IPS-18a (cell line): ENCODE data around the gene TMEM255B.
"Not testable (repeated sequence)": the region's sequence is repeated elsewhere in the genome, so short reads cannot be mapped to it uniquely, and the experiment has no call there.

Source experiments
- H3K27ac ChIP-seq: one replicate; pipeline ENCODE4 v1.5.1; 2013; ENCODE audit warnings: low read length
- H3K27me3 ChIP-seq: one replicate; pipeline ENCODE4 v1.6.1; 2013; ENCODE audit warnings: mild to moderate bottlenecking, low read length; ENCODE audit not compliant: control insufficient read depth, insufficient read depth
- H3K36me3 ChIP-seq: one replicate; pipeline ENCODE4 v1.6.1; 2013; ENCODE audit warnings: low read depth, low read length; ENCODE audit not compliant: control insufficient read depth
- H3K4me1 ChIP-seq: one replicate; pipeline ENCODE4 v1.6.1; 2013; ENCODE audit warnings: low read depth, low read length; ENCODE audit not compliant: control insufficient read depth
- H3K4me3 ChIP-seq: one replicate; pipeline ENCODE4 v1.5.1; 2013; ENCODE audit warnings: low read length
- H3K9ac ChIP-seq: one replicate; pipeline ENCODE4 v1.6.1; 2013; ENCODE audit warnings: mild to moderate bottlenecking, low read length, moderate library complexity
- H3K9me3 ChIP-seq: one replicate; pipeline ENCODE4 v1.6.1; 2013; ENCODE audit warnings: low read depth, low read length; ENCODE audit not compliant: control insufficient read depth

TMEM255B gene

DNA sequence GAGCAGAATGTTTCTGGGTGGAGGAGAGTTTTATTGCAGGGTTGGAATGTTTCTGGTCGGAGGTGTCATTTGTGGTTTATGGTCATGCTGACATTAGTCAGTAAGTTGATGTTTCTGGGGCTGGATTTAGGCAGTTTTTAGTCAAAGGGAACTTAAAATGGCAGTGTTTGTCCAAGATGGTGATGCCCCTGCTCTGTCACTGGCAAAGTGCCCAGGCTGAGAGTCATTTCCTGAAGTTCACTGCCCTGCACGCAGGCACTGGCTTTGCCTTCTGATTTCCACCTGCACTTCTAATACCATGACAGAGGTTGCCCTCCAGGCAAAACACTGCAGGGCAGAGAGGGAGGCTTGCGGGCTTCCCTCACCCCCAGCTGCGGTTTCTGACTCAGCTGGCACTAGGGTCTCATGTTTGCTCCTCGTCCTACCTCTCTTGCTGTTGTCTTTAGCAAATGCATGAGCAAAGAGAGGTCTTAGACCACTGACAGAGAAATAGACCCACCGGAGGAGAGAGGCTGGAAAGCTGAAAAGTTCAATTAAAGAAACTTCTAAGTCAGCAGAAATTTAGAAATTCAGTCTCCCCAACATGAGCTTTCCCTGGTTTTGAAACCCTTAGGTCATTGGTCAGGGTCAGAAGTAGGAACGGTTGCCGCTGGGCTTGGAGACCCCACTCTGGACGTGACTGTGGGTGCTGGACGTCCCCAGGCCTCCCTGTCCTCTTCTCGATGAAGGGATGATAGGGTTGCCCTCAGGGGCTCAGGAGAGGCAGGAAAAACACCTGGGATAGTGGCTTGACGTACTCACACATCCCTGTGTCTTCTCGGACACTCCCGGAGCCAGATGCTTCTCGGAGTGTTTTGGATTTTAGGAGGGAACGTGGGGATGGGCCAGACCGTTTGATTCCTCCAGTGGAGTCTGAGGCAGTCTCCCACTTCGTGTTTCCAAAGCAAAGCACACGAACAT, 26.3 kb downstream of the TMEM255B start:
- H3K27me3 ChIP-seq, result no peaks in the 10 kb centered on the region
- no peak overlapping the region for H3K9ac ChIP-seq
- H3K4me1 ChIP-seq, result no peaks in the 10 kb centered on the region
- no peak overlapping the region for H3K4me3 ChIP-seq
- H3K27ac ChIP-seq, result no peak overlapping the region
- H3K36me3 ChIP-seq, result no peaks in the 10 kb centered on the region
- no peaks in the 10 kb centered on the region for H3K9me3 ChIP-seq

DNA sequence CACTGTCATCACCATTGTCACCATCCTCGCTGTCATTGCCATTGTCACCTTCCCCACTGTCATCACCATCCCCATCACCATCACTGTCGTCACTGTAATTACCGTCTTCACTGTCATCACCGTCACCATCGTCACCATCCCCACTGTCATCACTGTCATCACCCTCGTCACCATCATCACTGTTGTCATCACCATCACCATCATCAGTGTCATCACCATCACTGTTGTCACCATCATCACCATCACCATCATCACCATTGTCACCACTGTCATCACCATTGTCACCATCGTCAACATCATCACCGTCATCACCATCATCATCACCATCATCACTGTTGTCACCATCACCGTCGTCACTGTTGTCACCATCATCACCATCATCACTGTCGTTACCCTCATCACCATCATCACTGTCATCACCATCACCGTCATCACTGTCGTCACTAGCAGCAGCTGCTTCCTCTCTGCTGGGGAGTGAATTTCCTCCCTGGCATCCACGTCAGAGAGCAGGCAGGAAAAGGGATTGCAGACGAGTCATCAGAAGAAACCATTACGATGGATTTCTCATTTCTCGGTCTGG, 27.3 kb downstream of the TMEM255B start:
- Histone ChIP-seq H3K27ac (no peak overlapping the region), H3K9me3 (no peaks in the 10 kb centered on the region), H3K36me3 (no peaks in the 10 kb centered on the region), H3K4me1 (no peaks in the 10 kb centered on the region), H3K27me3 (no peaks in the 10 kb centered on the region), H3K9ac (no peak overlapping the region), H3K4me3 (no peak overlapping the region)

DNA sequence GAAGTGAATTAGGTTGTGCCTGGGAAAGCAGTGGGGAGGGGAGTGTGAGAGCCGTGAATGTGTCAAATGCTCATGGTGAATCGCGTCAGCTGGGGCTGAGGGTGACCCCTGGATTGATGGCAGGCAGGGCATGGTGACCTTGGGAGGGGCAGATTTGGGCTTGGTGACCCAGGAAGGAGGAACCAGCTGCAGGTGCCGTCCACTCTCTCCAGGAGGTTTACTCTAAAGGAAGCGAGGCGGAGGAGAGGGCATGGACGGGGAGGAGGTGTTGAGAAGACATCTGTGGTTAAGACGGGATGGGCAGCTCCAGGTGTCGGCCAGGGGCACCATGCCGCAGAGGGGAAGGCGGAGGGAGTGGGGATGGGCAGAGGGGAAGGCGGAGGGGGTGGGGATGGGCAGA, 28.7 kb downstream of the TMEM255B start:
- no peaks in the 10 kb centered on the region for H3K9me3 ChIP-seq
- H3K27ac ChIP-seq, result no peak overlapping the region
- H3K4me3 ChIP-seq, result no peak overlapping the region
- H3K9ac ChIP-seq, result no peak overlapping the region
- H3K4me1 ChIP-seq, result no peaks in the 10 kb centered on the region
- H3K27me3 ChIP-seq, result no peaks in the 10 kb centered on the region
- H3K36me3 ChIP-seq, result no peaks in the 10 kb centered on the region

DNA sequence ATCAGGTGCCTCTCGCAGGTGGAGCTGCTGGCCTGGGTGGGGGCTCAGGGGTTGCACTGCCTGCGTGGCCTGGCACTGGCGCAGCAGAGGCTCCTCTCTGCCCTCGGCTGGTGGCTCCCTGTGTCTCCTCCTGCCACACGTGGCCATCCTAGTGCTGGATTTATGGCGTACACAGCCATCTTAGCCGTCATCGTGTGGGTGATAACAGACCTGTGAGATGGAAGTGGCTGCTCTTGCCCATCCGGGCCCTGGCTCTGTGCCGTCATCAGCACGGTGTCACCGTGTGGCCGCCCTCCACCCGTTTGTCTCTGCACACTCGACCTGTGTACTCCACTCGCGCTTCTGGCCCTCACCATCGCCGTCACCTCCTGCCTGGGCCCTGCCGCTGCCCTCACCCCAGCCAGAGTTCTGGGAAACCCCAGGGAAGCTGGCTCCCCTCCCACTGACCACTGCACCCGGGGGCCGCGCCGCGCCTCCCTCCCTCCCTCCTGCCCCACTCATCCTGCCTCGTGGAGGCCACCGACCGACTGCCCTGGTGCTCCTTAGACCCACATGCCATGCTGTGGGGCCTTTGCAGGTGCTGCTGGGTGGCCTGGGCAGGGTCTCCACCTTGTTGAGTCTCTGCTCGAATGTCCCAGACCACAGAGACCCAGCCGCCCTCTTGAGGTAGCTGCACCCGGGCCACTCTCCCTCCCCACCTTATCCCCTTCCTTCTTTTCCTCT, 29.5 kb downstream of the TMEM255B start:
- H3K9me3 ChIP-seq, result no peaks in the 10 kb centered on the region
- H3K36me3 ChIP-seq, result no peaks in the 10 kb centered on the region
- no peaks in the 10 kb centered on the region for H3K4me1 ChIP-seq
- no peak overlapping the region for H3K27ac ChIP-seq
- H3K9ac ChIP-seq, result no peak overlapping the region
- H3K4me3 ChIP-seq, result no peak overlapping the region
- H3K27me3 ChIP-seq, result no peaks in the 10 kb centered on the region

DNA sequence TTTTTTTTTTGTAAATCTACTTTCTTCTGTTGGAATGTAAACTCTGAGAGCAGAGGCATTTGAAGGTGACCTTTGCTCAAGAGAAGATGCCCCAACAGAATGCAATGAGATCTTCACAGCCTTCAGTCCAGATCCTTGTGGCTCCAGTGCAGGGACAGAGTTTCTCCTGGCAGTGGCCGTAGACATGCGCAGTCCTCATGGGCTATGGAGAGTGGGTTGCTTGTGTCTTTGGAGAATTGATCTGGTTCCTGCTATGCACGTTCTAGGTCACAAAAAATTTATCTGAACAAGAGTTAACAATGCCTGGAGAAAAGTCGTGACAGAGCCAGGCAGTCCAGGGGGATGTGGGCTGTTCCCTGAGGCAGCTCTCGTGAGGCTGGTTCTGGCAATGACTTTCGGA, 30.1 kb downstream of the TMEM255B start:
- no peaks in the 10 kb centered on the region for H3K4me1 ChIP-seq
- H3K9ac ChIP-seq, result no peak overlapping the region
- no peaks in the 10 kb centered on the region for H3K27me3 ChIP-seq
- H3K27ac ChIP-seq, result no peak overlapping the region
- no peak overlapping the region for H3K4me3 ChIP-seq
- H3K9me3 ChIP-seq, result no peaks in the 10 kb centered on the region
- no peaks in the 10 kb centered on the region for H3K36me3 ChIP-seq

DNA sequence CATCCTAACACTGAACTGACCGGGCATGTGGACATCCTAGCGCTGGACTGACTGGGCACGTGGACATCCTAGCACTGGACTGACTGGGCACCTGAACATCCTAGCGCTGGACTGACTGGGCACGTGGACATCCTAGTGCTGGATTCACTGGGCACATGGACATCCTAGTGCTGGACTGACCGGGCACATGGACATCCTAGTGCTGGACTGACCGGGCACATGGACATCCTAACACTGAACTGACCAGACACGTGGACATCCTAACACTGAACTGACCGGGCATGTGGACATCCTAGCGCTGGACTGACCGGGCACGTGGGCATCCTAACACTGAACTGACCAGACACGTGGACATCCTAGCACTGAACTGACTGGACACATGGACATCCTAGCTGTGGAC, 30.9 kb downstream of the TMEM255B start:
- not testable (repeated sequence) for H3K9me3 ChIP-seq, H3K27ac ChIP-seq, H3K4me3 ChIP-seq, H3K27me3 ChIP-seq, H3K36me3 ChIP-seq, H3K9ac ChIP-seq, H3K4me1 ChIP-seq

DNA sequence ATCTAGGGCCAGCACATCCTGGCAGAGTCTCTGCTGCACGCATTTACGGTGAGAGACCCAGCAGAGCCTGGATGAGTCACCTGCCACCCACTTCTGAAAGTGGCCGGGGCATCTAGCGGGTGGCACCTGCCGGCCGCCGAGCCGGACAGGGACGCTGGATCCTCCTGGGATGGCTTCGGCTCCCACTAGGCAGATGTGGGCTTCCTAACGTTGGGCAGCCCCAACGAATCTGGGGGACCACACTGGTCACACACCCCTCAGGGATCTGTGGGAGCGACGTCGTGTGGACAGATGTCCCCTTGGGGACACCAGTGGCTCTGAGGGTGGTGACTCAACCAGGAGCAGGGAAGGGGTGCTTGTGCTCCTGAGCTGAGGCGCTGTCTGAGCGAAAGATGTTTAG, 32.2 kb downstream of the TMEM255B start:
- Histone ChIP-seq H3K27ac (no peak overlapping the region), H3K27me3 (no peaks in the 10 kb centered on the region), H3K4me3 (no peak overlapping the region), H3K4me1 (no peaks in the 10 kb centered on the region), H3K36me3 (no peaks in the 10 kb centered on the region), H3K9ac (no peak overlapping the region), H3K9me3 (no peaks in the 10 kb centered on the region)

DNA sequence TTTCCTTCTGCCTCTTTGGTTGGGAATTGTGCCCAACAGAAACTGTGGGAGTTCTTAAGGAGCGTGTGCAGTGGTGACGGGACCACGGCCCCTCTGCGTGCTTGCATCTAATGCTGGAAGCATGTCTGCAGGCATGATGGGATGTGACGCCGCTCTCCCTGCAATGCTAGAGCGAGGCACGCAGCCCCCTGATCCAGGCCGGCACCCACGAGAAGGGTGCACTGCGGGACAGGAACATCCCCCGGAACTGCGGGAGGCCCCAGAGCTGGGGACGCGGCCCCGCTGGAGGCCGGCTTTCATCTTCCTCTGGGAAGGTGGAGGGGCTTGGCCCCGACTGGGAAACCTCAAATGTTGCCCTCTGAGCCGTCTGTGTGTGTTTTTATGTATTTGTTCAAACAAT, 32.7 kb downstream of the TMEM255B start:
- H3K9ac ChIP-seq, result no peak overlapping the region

DNA sequence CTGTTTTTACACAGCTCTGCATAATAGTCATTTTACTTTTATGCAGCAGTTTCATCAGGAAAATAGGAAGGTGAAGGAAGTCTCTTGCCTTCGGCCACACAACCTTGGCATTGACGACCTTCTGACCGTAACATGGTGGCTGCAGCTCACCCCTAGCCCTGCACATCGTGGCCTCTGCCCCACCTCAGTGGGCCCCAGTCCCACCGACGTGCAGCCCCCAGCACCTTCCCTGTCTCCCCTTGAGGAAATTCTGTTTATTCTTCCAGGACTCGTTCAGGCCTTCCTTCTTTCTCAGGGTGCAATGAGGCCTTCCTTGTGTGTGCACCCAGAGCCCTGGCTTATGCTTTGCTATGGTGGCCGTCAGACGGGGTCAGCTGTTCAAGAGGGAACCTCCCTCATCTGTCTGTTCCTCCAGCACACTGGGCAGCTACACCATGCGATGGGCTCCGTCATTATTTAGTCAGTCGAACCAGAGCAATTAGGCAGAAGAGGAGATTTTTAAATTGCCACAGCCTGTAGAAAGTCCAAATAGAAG, 33.3 kb downstream of the TMEM255B start:
- no peaks in the 10 kb centered on the region for H3K4me1 ChIP-seq
- no peaks in the 10 kb centered on the region for H3K9me3 ChIP-seq
- H3K4me3 ChIP-seq, result no peak overlapping the region
- no peak overlapping the region for H3K9ac ChIP-seq
- no peaks in the 10 kb centered on the region for H3K27me3 ChIP-seq
- no peaks in the 10 kb centered on the region for H3K36me3 ChIP-seq
- no peak overlapping the region for H3K27ac ChIP-seq

More for the DNA sequence above, 32.7 kb downstream of the TMEM255B start:
- no peaks in the 10 kb centered on the region for H3K4me1 ChIP-seq
- no peaks in the 10 kb centered on the region for H3K27me3 ChIP-seq
- H3K27ac ChIP-seq, result no peak overlapping the region
- no peaks in the 10 kb centered on the region for H3K36me3 ChIP-seq
- H3K4me3 ChIP-seq, result no peak overlapping the region
- no peaks in the 10 kb centered on the region for H3K9me3 ChIP-seq

DNA sequence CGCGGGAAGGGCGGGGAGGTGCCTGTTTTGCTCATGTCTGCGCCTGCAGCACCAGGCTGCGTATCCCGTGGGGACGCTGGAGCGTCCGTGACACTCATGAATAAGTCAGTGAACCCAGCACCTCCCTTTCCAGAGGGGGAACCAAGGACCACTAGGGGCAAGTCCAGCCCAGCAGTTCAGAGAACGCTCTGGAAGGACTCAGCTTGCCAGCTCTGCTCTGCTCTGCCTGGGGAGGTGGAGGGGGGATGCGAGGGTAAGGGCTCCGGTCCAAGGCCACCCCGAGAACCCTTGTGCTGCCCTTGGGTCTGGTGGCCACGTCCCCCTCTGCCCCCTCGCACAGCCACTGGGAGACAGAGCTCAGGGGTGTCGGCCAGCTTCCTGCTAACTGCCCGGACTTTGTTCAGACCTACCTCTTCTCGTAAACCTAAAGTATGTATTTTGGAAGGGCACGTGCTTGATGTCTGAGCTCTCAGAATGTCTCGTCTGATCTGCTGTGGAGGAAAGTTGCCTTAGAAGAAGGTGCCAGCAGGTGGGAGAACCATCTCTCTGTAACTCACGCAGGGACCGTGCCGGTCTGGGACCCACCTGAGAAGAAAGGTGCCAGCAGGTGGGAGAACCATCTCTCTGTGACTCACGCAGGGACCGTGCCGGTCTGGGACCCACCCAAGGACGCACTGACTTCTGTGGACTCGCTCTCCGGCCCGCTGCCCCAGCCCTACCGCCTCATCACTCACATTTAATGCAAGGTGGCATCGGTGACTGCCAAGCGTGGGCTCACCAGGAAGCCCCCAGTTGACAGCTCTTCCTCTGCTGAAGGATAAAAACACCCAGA, 34.1 kb downstream of the TMEM255B start:
- H3K27ac ChIP-seq, result no peak overlapping the region
- H3K4me1 ChIP-seq, result no peaks in the 10 kb centered on the region
- no peak overlapping the region for H3K4me3 ChIP-seq
- H3K9ac ChIP-seq, result no peak overlapping the region
- no peaks in the 10 kb centered on the region for H3K36me3 ChIP-seq
- no peaks in the 10 kb centered on the region for H3K9me3 ChIP-seq
- no peaks in the 10 kb centered on the region for H3K27me3 ChIP-seq

DNA sequence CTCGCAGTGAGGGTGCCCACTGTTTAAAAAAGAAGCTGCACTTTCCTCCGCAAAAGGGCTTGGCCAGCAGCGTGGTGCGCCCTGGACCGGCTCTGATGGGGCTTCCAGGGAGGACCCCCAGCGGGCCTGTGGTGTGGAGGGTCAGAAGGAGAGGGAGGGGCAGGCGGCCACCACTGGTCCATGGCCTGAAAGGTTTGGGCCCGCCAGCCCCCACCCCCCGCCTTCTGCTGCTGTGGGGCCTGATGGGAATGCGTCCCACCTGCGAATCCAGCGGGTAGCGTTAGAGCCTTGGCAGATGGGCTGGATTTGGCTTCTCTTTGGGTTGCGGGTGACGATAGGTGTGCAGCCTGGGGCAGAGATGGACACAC, 34.7 kb downstream of the TMEM255B start:
- H3K27me3 ChIP-seq, result no peaks in the 10 kb centered on the region
- no peak overlapping the region for H3K27ac ChIP-seq
- no peaks in the 10 kb centered on the region for H3K4me1 ChIP-seq
- no peak overlapping the region for H3K4me3 ChIP-seq
- no peaks in the 10 kb centered on the region for H3K9me3 ChIP-seq
- no peak overlapping the region for H3K9ac ChIP-seq
- H3K36me3 ChIP-seq, result no peaks in the 10 kb centered on the region
